ENCODE data around the gene ITPK1.
"Not testable (repeated sequence)": the region's sequence is repeated elsewhere in the genome, so short reads cannot be mapped to it uniquely, and the experiment has no call there.

The ITPK1 gene

GRCh38 chr14:93082576-93083001, 33.1 kb downstream of the ITPK1 start:
- no peak for DNase-seq

DNA sequence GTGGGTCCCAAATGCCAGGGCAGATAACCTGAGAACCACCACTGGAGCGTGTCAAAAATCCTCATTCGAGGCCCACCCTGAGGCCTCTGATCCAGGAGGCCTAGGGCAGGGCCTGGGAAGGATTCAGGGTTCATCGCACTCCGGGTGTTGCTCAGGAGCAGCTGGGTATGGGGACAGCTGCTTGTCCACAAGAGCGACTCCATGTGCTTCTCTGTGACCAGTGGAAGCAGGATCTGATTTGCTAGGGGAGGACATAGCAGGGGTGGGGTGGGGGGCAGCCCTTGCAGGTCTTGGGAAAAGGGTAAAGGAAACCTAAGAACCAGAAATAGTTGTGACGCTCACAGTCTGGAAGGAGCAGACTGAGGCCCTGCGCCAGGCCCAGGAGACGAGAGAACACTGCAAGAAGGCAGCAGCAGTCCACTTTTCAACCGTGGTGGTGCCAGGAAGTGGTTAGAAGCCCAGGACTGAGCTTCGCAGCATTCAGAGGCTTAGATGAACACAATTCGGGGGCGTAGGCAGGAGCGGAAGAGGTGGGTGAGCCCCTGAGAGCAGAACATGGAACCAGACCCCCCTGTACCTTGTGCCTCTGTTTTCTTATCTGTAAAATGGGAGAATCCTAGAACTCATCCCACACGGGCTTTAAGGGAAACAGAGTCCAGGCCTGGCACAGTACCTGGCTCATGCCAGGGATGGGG, 33.7 kb downstream of the ITPK1 start:
- no peak for DNase-seq

GRCh38 chr14:93079865-93080403, 35.8 kb downstream of the ITPK1 start:
- no peak for DNase-seq

GRCh38 chr14:93079321-93079720, 36.4 kb downstream of the ITPK1 start:
- DNase-seq, result no peak

DNA sequence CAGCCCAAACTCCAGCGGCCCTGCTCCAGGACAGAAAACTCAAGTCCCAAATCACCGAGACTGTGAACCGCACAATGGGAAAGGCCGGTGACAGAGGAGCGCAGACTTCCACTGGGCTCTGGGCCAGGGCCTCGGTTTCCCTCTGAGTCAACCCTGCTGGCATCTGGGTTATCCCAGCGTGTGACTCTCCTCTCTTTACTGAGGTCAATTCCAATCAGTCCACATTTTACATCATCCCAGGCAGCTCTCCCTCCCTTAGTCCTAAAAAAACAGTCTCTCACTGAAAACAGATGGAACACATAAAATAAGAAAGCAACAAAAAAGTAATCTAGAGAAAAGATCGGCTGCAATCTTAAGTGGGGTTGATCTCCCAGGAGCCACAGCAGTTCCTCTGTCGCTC, 36.9 kb downstream of the ITPK1 start:
- peak; percentile 84 for DNase-seq

GRCh38 chr14:93076755-93077154, 39.0 kb downstream of the ITPK1 start:
- no peak for DNase-seq

DNA sequence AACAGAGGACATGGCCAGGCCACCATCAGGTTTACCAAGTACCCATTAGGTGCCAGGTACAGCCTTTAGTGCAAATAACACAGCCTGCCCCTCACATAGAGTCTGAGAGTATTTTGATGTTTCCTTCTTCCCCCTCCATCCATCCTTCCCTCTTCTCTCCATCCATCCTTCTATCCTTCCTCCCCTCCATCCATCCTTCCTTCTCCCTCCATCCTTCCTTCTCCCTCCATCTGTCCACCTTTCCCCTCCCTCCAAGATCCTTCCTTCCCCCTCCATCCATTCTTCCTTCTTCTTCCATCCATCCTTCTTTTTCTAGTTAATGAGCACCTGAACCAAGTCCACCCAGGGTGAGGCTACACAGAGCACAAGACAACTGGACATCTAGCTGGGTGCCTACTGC, 39.8 kb downstream of the ITPK1 start:
- DNase-seq, result no peak

DNA sequence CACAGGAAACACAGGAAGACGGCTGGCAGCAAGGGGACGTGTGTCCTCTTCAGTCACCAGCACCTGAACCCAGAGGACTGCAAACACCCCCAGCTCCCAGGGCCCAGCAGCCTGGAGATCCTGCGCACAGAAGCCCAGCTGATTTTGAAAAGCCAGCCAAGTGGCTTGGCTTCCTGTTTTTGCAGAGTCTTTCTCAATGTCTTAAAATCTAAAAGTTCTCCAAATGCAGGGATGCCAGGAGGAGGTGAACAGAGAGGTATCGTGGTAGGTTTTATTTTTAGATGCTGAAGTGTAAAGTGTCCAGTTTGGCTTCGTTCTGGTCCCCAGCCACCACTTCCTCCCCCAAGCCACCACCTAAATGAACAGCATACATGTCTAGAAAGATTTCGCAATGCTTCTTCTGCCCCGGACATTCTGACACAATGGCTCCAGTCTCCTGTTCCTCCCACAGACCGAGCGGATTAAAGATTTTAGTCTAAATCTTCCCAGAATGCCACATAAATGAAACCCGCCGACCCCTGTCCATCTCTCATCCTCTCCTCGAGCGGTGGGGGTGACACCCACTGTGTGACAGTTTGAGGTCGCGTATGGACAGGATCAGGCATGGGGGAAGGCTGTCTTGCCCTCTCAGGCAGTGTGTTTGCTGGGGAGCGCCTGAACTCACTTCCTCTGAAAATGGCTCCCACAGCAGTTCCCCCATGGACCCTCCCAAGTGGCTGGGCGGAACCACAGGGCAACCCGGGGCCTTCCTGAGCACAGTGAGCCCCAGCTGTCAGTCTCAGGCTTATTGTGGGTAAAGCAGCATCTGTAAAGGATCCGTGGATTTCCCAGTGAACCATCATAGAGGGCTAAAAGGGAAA, 41.6 kb downstream of the ITPK1 start:
- peak; percentile 27 for DNase-seq

GRCh38 chr14:93073358-93073707, 42.4 kb downstream of the ITPK1 start:
- no peak for DNase-seq

DNA sequence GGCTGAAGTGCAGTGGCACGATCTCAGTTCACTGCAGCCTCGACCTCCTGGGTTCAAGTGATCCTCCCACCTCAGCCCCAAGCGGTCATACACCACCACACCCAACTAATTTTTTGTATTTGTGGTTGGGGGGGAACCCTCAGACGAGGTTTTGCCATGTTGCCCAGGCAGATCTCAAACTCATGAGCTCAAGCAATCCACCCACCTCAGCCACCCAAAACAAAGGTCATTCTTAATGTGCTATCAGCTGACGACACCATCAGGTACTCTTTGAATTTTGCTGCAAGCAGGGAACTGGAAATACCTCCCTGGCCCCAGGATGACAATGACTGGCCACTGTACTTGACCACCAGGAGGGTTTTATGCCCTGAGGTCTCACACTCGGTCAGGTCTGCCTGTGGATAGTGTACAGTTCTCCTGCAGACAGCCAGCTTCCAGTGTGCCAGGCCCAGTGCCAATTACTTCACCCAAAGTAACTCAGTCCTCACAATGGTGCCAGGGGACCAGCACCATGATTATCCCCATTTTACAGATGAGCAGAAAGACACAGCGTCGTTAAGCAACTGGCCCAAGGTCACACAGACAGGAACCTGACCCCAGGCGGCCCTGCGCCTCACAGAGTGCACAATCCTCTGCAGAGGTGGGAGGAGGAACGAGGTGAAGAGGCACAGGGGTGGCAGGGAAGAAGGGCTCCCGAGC, 42.9 kb downstream of the ITPK1 start:
- DNase-seq, result no peak

- no peak for DNase-seq
Observed at GRCh38 chr14:93068711-93069110, 47.0 kb downstream of the ITPK1 start.

DNA sequence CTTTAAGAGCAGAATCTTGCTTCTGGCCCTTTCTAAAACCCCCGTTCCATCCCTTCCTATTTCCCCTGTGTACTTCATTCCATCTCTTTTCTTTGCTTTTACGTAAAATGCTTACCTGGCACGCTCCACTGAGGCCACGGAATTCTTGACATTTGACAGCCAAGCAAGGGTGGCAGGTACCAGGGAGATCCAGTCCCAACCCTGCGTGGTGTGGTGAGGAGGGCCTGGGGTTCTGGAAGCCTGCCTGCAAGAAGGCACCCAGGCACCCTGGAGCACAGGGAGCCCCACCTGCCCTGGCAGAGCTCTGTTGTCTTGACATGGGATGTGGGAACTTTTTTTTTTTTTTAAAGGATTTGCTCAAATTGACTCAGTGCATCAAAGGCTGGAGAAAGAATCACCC, 48.6 kb downstream of the ITPK1 start:
- no peak for DNase-seq

DNA sequence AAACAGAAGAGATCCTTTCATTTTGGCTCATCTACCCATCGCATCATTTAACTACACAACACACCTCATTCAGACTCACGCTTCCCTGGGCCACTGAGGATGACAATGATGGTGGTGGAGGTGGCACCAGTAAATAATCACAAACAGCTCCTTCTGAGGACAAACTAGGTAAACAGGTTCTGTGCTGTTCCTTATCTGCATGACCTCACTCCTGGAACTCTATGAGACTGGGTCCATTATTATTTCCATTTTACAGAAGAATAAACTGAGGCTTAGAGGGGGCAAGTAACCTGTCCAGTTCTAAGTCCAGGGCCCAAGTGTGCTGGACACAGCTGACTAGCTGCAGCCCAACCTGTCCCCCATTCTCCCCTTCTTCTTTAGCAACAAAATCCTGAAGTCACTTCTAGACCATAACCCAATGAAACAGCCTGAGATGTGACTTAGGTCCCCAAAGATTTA, 50.4 kb downstream of the ITPK1 start:
- no peak for DNase-seq

DNA sequence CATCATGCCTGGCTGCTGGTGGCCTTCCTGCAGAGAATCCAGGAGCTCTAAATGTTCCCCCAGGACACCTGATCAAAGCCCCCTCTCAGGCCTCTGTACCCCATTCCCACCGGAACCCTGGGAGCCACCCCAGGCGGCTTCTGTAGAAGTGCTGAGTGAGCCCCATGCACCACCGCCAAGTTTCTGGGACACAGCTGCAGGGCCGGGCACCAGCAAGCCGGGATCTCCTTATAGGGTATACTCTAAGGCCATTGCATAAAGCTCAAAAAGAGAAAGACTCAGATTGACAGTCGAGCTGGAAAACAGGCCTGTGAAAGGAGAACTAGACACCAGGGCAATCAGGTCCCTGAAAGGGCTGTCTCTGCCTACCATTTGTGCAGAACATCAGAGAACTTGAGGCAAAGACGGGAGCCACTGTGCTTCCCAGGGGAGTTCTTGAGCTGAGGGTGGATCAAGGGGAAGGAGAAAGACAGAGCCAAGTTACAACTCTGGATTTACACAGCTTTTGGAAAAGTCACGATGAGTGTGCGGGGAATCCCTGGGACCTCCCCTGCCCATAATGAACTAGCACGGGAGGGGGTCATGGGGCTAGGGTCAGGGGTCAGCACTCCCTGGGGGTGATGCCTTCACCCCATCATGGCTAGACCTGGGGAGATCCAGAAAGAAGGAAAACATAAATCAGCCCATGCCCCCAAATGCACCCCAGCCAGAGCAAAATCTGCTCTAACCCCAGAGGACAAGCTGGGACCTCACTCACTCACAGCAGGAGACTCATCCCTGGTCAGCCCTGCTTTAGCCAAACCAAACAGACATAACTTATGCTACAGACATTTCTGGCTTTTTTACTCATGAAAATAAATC, 51.1 kb downstream of the ITPK1 start:
- DNase-seq, result peak; percentile 32

- DNase-seq, result no peak
Observed at GRCh38 chr14:93063393-93063792, 52.3 kb downstream of the ITPK1 start.

GRCh38 chr14:93062890-93063289, 52.8 kb downstream of the ITPK1 start:
- DNase-seq, result no peak

GRCh38 chr14:93062013-93062412, 53.7 kb downstream of the ITPK1 start:
- not testable (repeated sequence) for DNase-seq

- no peak for DNase-seq
Observed at GRCh38 chr14:93061380-93062012, 54.2 kb downstream of the ITPK1 start.

DNA sequence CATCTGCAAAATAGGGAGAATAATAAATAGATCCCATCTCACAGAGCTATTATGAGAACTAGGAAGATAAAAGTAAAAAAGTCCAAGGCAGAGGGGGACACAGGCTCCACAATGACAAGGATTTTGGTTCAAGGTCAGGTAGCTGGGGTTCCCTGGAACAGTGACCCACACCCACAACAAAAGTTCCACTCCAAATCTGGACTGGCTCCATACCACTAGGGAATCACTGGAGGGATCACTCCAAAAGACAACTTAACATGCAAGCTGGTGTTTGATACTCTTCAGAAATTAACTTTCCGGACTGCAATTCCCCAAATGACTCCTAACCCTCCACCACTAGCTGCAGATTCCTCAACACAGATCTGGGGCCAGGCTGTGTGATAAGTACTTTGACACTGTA, 54.9 kb downstream of the ITPK1 start:
- no peak for DNase-seq

DNA sequence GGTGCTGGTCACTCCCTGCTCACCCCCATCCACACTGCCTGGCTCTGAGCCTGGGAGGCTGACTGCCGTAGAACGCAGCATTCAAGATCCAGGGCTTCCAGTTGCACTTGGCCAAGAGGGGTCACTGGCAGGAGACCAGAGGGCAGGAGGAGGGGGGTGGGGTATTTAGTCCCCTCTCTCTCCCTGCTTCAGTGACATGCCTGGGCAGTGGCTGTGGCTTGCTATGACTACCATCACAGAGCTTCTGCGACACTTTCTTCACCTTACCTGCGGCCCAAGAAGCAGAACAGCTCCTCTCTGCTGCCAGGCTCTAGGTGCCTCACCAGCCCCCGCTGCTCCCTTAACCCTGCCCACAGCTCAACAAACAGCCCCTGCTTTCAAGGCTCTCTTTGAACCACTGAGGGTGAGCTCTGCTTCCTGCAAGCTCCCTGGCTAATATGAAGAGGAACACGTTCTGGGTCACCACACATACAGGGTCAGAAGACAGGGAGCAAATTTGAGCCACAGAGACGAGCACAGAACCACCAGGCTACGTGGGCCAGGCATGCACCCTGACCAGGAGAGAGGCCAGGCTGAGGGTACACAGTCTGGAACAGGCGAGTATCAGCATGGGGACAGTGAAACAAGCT, 55.7 kb downstream of the ITPK1 start:
- DNase-seq, result no peak

GRCh38 chr14:93059260-93059659, 56.5 kb downstream of the ITPK1 start:
- DNase-seq, result no peak
